H1 (cell line): ENCODE measurements around the gene KRT7. TPM values are rescaled to one million over a fixed set of nuclear protein-coding genes. Genes with fewer than 3 reads are reported as not detected.

Experiments used
- CTCF ChIA-PET: fragments of 300-600 bp; sonication (Branson Sonifier 250); formaldehyde crosslinking; loops from one replicate; lab custom pipeline; 2021; ENCODE audit not compliant: partially characterized antibody; lab: Charles Lee
- POLR2A ChIA-PET: fragments of 300-600 bp; sonication (Branson Sonifier 250); formaldehyde crosslinking; loops from one replicate; lab custom pipeline; 2021; ENCODE audit warnings: inconsistent platforms; ENCODE audit not compliant: partially characterized antibody; lab: Charles Lee
- DNase-seq, 2 experiments: peaks; one replicate each; pipeline versions ENCODE4 v3.0.0 to v3.0.0-alpha.2; 2010 to 2022; ENCODE audit warnings: low spot score in 2 of 2, low read depth in 1 of 2, mixed read lengths in 1 of 2
- FAIRE-seq: peaks from 2 replicates; lab custom pipeline; 2011; peaks lifted over from hg19 to GRCh38; lab: Jason Lieb, UNC
- H2AFZ ChIP-seq: 2 replicates; pipeline ENCODE4 v1.8.1; 2012; ENCODE audit warnings: low read length, inconsistent platforms
- H2AK5ac ChIP-seq: 2 replicates; pipeline ENCODE4 v1.6.1; 2013; ENCODE audit warnings: low read depth, low read length
- H2BK120ac ChIP-seq: replicated peaks from 2 replicates; pipeline ENCODE3; 2013; ENCODE audit warnings: low read depth, low read length, inconsistent platforms
- H2BK12ac ChIP-seq: 2 replicates; pipeline ENCODE4 v1.6.1; 2013; ENCODE audit warnings: low read depth, low read length
- H2BK15ac ChIP-seq: 2 replicates; pipeline ENCODE4 v1.6.1; 2013; ENCODE audit warnings: low read length
- H2BK20ac ChIP-seq: 2 replicates; pipeline ENCODE4 v1.6.1; 2013; ENCODE audit warnings: low read length
- H2BK5ac ChIP-seq: 2 replicates; pipeline ENCODE4 v1.6.1; 2013; ENCODE audit warnings: low read depth, low read length
- H3K14ac ChIP-seq: 2 replicates; pipeline ENCODE4 v1.6.1; 2013; ENCODE audit warnings: inconsistent platforms; ENCODE audit not compliant: insufficient read length
- H3K18ac ChIP-seq: 2 replicates; pipeline ENCODE4 v1.6.1; 2013; ENCODE audit warnings: low read length; ENCODE audit errors: extremely low read depth
- H3K23ac ChIP-seq: 2 replicates; pipeline ENCODE4 v1.6.1; 2013; ENCODE audit warnings: inconsistent platforms; ENCODE audit not compliant: insufficient read length
- H3K23me2 ChIP-seq: 2 replicates; pipeline ENCODE4 v1.6.1; 2013; ENCODE audit warnings: low read depth, low read length
- H3K27ac ChIP-seq: 2 replicates; pipeline ENCODE4 v1.6.1; 2011; ENCODE audit warnings: low read depth, low read length, inconsistent platforms
- H3K27me3 ChIP-seq, 4 experiments: replicated peaks in 1 of 4; 1 replicate in 1 of 4; 2 replicates in 3 of 4; pipeline versions ENCODE4 v1.6.1 to v1.8.1; 2011 to 2013; ENCODE audit warnings: low read length in 3 of 4, mild to moderate bottlenecking in 3 of 4, inconsistent platforms in 2 of 4, mixed read lengths in 2 of 4, moderate library complexity in 1 of 4; ENCODE audit not compliant: control insufficient read depth in 3 of 4, insufficient read depth in 3 of 4; ENCODE audit errors: extremely low read depth in 1 of 4
- H3K36me3 ChIP-seq, 4 experiments: 2 replicates each; pipeline versions ENCODE4 v1.6.1 to v1.8.1; 2011 to 2013; ENCODE audit warnings: mild to moderate bottlenecking in 4 of 4, low read length in 3 of 4, moderate library complexity in 2 of 4, control low read depth in 1 of 4, inconsistent platforms in 1 of 4; ENCODE audit not compliant: insufficient read depth in 4 of 4, control insufficient read depth in 2 of 4
- H3K4ac ChIP-seq: replicated peaks from 2 replicates; pipeline ENCODE3; 2013; ENCODE audit warnings: low read length, low read depth, mixed read lengths, inconsistent platforms; ENCODE audit not compliant: insufficient read length
- H3K4me1 ChIP-seq, 4 experiments: replicated peaks in 1 of 4; 1 replicate in 1 of 4; 2 replicates in 3 of 4; pipeline versions ENCODE4 v1.6.1 to v1.8.1; 2011 to 2013; ENCODE audit warnings: low read length in 3 of 4, inconsistent platforms in 2 of 4, mixed read lengths in 1 of 4; ENCODE audit not compliant: insufficient read depth in 4 of 4, control insufficient read depth in 3 of 4
- H3K4me2 ChIP-seq, 2 experiments: 2 replicates each; pipeline versions ENCODE4 v1.6.1 to v1.8.1; 2011 to 2013; ENCODE audit warnings: low read depth in 2 of 2, low read length in 2 of 2, control low read depth in 1 of 2, inconsistent platforms in 1 of 2, mild to moderate bottlenecking in 1 of 2; ENCODE audit not compliant: insufficient read depth in 1 of 2
- H3K4me3 ChIP-seq, 4 experiments: fragments of 200-600, 300-600 bp in 1 of 4; sonication (generic), shearing (Covaris generic), sonication (Bioruptor Twin) in 1 of 4; 2 replicates each; pipeline versions ENCODE4 v1.5.1 to v1.8.1; 2011 to 2016; ENCODE audit warnings: low read length in 4 of 4, low read depth in 3 of 4, control low read depth in 2 of 4, inconsistent platforms in 2 of 4, mild to moderate bottlenecking in 2 of 4, mixed read lengths in 1 of 4, moderate library complexity in 1 of 4; ENCODE audit not compliant: insufficient read depth in 2 of 4; ENCODE audit errors: extremely low read depth in 1 of 4
- H3K56ac ChIP-seq: replicated peaks from 2 replicates; pipeline ENCODE3; 2013; ENCODE audit warnings: low read depth, mild to moderate bottlenecking, mixed read lengths, low read length, inconsistent platforms; ENCODE audit not compliant: insufficient read length
- H3K79me1 ChIP-seq: 2 replicates; pipeline ENCODE4 v1.6.1; 2013; ENCODE audit warnings: low read depth, low read length, control low read depth
- H3K79me2 ChIP-seq, 2 experiments: 2 replicates each; pipeline versions ENCODE4 v1.6.1 to v1.8.1; 2012 to 2013; ENCODE audit warnings: low read length in 2 of 2, mild to moderate bottlenecking in 2 of 2, inconsistent platforms in 1 of 2; ENCODE audit not compliant: insufficient read depth in 2 of 2, control insufficient read depth in 1 of 2
- H3K9ac ChIP-seq, 4 experiments: replicated peaks in 1 of 4; 1 replicate in 1 of 4; 2 replicates in 3 of 4; pipeline versions ENCODE4 v1.6.1 to v1.8.1; 2011 to 2013; ENCODE audit warnings: low read depth in 3 of 4, low read length in 3 of 4, control low read depth in 2 of 4, mild to moderate bottlenecking in 2 of 4, moderate library complexity in 2 of 4, inconsistent platforms in 1 of 4; ENCODE audit errors: extremely low read depth in 1 of 4
- H3K9me3 ChIP-seq, 2 experiments: 2 replicates each; pipeline versions ENCODE4 v1.6.1 to v1.8.1; 2012 to 2013; ENCODE audit warnings: mild to moderate bottlenecking in 2 of 2, moderate library complexity in 2 of 2, control low read depth in 1 of 2, inconsistent platforms in 1 of 2, low read depth in 1 of 2, low read length in 1 of 2, mixed read lengths in 1 of 2; ENCODE audit not compliant: insufficient read depth in 2 of 2
- H4K20me1 ChIP-seq, 2 experiments: replicated peaks in 1 of 2; 2 replicates each; pipeline versions ENCODE3 to v1.8.1; 2011 to 2013; ENCODE audit warnings: inconsistent platforms in 2 of 2, low read length in 2 of 2, mild to moderate bottlenecking in 1 of 2; ENCODE audit not compliant: insufficient read depth in 2 of 2, control insufficient read depth in 1 of 2
- H4K5ac ChIP-seq: 2 replicates; pipeline ENCODE4 v1.6.1; 2013; ENCODE audit warnings: low read length, low read depth, mixed read lengths, inconsistent platforms; ENCODE audit not compliant: insufficient read length
- H4K8ac ChIP-seq: 2 replicates; pipeline ENCODE4 v1.8.0; 2013; ENCODE audit warnings: mild to moderate bottlenecking, moderate library complexity, low read length, inconsistent platforms; ENCODE audit not compliant: insufficient read depth; ENCODE audit errors: extremely low read depth
- H4K91ac ChIP-seq: replicated peaks from 2 replicates; pipeline ENCODE3; 2013; ENCODE audit warnings: low read length, mixed read lengths, inconsistent platforms; ENCODE audit not compliant: insufficient read length
- ASH2L ChIP-seq: fragments of 200-600, 300-600 bp; sonication (generic); IDR thresholded peaks from one replicate; pipeline ENCODE4 v1.7.1; 2017; ENCODE audit warnings: low read length
- CHD2 ChIP-seq: IDR thresholded peaks from 2 replicates; pipeline ENCODE4 v1.6.1; 2012; ENCODE audit warnings: low read length, improper control_type of control experiment
- GTF2F1 ChIP-seq: IDR thresholded peaks from 2 replicates; pipeline ENCODE4 v1.6.1; 2012; ENCODE audit warnings: low read depth, low read length, improper control_type of control experiment, borderline replicate concordance
- JUN ChIP-seq: IDR thresholded peaks from 2 replicates; pipeline ENCODE4 v1.6.1; 2011; ENCODE audit warnings: low read depth, mild to moderate bottlenecking, improper control_type of control experiment, low read length
- KDM5A ChIP-seq: fragments of 200-600 bp; IDR thresholded peaks from 2 replicates; pipeline ENCODE4 v1.7.1; 2012; ENCODE audit warnings: mild to moderate bottlenecking, low read length, inconsistent platforms, mixed read lengths
- NANOG ChIP-seq: IDR thresholded peaks from 2 replicates; pipeline ENCODE4 v1.6.1; 2011; ENCODE audit warnings: low read length, low read depth, mild to moderate bottlenecking, inconsistent platforms; ENCODE audit not compliant: insufficient read depth, poor library complexity, severe bottlenecking
- RXRA ChIP-seq: IDR thresholded peaks from 2 replicates; pipeline ENCODE4 v1.6.1; 2011; ENCODE audit warnings: low read depth, mild to moderate bottlenecking, low read length, moderate library complexity; ENCODE audit not compliant: insufficient read depth
- SIRT6 ChIP-seq: IDR thresholded peaks from one replicate; pipeline ENCODE4 v1.7.1; 2012; ENCODE audit warnings: low read length, inconsistent platforms
- SUZ12 ChIP-seq: fragments of 200-600 bp; sonication (generic); IDR thresholded peaks from 2 replicates; pipeline ENCODE4 v1.6.1; 2012; ENCODE audit warnings: mild to moderate bottlenecking, inconsistent platforms, low read length, moderate library complexity, mixed read lengths
- TAF7 ChIP-seq: optimal IDR thresholded peaks from 2 replicates; pipeline ENCODE3; 2011; ENCODE audit warnings: low read depth, mild to moderate bottlenecking, inconsistent platforms, low read length, moderate library complexity, borderline replicate concordance
- TBP ChIP-seq: IDR thresholded peaks from 2 replicates; pipeline ENCODE4 v1.6.1; 2011; ENCODE audit warnings: low read depth, low read length, improper control_type of control experiment
- ZNF274 ChIP-seq: IDR thresholded peaks from 2 replicates; pipeline ENCODE4 v1.7.0; 2012; ENCODE audit warnings: low read length, borderline replicate concordance; ENCODE audit errors: extremely low read depth
- WGBS, 2 experiments: shearing (Covaris generic) in 1 of 2; methylation state at CpG; one replicate each; pipeline versions ENCODE4 v1.1.6 to v1.1.7; 2013 to 2015; ENCODE audit warnings: low lambda C conversion rate in 2 of 2, mixed read lengths in 2 of 2, inconsistent platforms in 1 of 2, low coverage in 1 of 2, missing lambda C conversion rate in 1 of 2; ENCODE audit not compliant: insufficient replicate concordance in 2 of 2, insufficient coverage in 1 of 2, insufficient read length in 1 of 2; ENCODE audit errors: extremely low coverage in 1 of 2, missing lambda C conversion rate in 1 of 2; 5-methylcytosine and 5-hydroxymethylcytosine counted together
- polyA plus RNA-seq, 7 experiments: library from polyadenylated mRNA; depleted of rRNA in 3 of 7; stranded (reverse) in 5 of 7; unstranded in 2 of 7; fragments of >200 nt in 5 of 7; fragments of 200-250 nt in 2 of 7; gene quantifications; 1 replicate in 5 of 7; 2 replicates in 1 of 7; 4 replicates in 1 of 7; pipeline versions ENCODE4 v1.2.1 to v1.2.3, GENCODE V29; 2011 to 2013; ENCODE audit warnings: missing spikeins in 2 of 7, mixed read lengths in 2 of 7
- total RNA-seq: library from RNA; stranded (reverse); fragmentation: NEBNext Ultra II Directional; extraction: Animal tissue kit (Norgen Biotek cat#: 25700); gene quantifications from 2 replicates; pipeline ENCODE4 v1.2.1, GENCODE V29; 2021

The KRT7 gene
- total and polyA plus RNA-seq, 2 of the 8 experiments (the other 6 are each of a cell fraction or from before 2014, with no cell fraction given) = 13.2 to 19.0 TPM

GRCh38 chr12:52204095-52204930, 28.7 kb upstream of the KRT7 start:
- Histone ChIP-seq H4K91ac (no peak overlapping the region), H2BK20ac (no peak overlapping the region), H3K56ac (no peak overlapping the region), H3K9ac (no peak overlapping the region), H2AK5ac (no peak overlapping the region), H3K4ac (no peak overlapping the region), H3K9me3 (no peaks in the 10 kb centered on the region), H2BK5ac (no peak overlapping the region), H3K23me2 (no peaks in the 10 kb centered on the region), H4K20me1 (no peaks in the 10 kb centered on the region), H2AFZ (no peak overlapping the region), H3K79me1 (no peaks in the 10 kb centered on the region), H4K8ac (no peak overlapping the region), H3K4me1 (peaks cover 0 to 24% (median 6%) of the 10 kb centered on the region in 4 experiments; a peak in 4 of 7 replicates), H3K27me3 (no peaks in the 10 kb centered on the region), H3K14ac (no peak overlapping the region), H3K4me3 (no peak overlapping the region), H2BK120ac (no peak overlapping the region), H3K18ac (no peak overlapping the region), H2BK12ac (no peak overlapping the region), H2BK15ac (no peak overlapping the region), H4K5ac (no peak overlapping the region), H3K79me2 (no peaks in the 10 kb centered on the region), H3K36me3 (no peaks in the 10 kb centered on the region), H3K27ac (no peak overlapping the region), H3K4me2 (no peak overlapping the region), H3K23ac (no peak overlapping the region)
- POLR2A ChIA-PET = interaction anchor here (1.7 to 2.0 kb wide), 2 partner anchors 10 to 14 kb away, joined by 3 to 9 read pairs; no protein-coding TSS in a partner anchor
- TF ChIP-seq JUN (no peak), SUZ12 (no peak), ZNF274 (no peak), KDM5A (no peak), SIRT6 (no peak), TAF7 (no peak), ASH2L (no peak), CHD2 (no peak), RXRA (no peak), GTF2F1 (no peak), NANOG (no peak), TBP (no peak)
- FAIRE-seq (no peak), DNase-seq (no peak)
- CTCF ChIA-PET = interaction anchor here (0.8 to 13.2 kb wide), 11 partner anchors 9 to 675 kb away, joined by 3 to 146 read pairs (median 4); partner anchors contain the start of gene KRT7
- WGBS, 2 experiments = 87% methylated on average over 18 of the region's 18 CpGs; no CpG with 5 or more reads in 1 of the 2 experiments
